Left ventricle myocardium inferior (tissue), 1 donor: Measurements from ENCODE around the gene OXTR. TPM values are rescaled to one million over a fixed set of nuclear protein-coding genes. Genes with fewer than 3 reads are reported as not detected.

Source experiments
- DNase-seq: peaks from one replicate; pipeline ENCODE4 v3.0.0-alpha.2; 2020
- H3K27ac ChIP-seq: fragments of 200-600 bp; replicated peaks from 2 replicates; pipeline ENCODE4 v1.8.0; 2021
- H3K27me3 ChIP-seq: fragments of 200-600 bp; 2 replicates; pipeline ENCODE4 v1.8.0; 2021; ENCODE audit warnings: low read depth
- H3K36me3 ChIP-seq: fragments of 200-600 bp; 2 replicates; pipeline ENCODE4 v1.8.0; 2021
- H3K4me1 ChIP-seq: fragments of 200-600 bp; 2 replicates; pipeline ENCODE4 v1.8.0; 2021
- H3K4me3 ChIP-seq: fragments of 200-600 bp; 2 replicates; pipeline ENCODE4 v1.8.0; 2021; ENCODE audit warnings: mild to moderate bottlenecking, moderate library complexity
- H3K9me3 ChIP-seq: fragments of 200-600 bp; replicated peaks from 2 replicates; pipeline ENCODE4 v1.8.0; 2021
- CTCF ChIP-seq: fragments of 200-600 bp; IDR thresholded peaks from 2 replicates; pipeline ENCODE4 v1.8.0; 2021; ENCODE audit warnings: antibody characterized with exemption, mild to moderate bottlenecking, borderline replicate concordance
- intact Hi-C: fragments of 100-400 bp; cut with micrococcal nuclease; formaldehyde crosslinking; loops from one replicate; pipeline ENCODE4 v1.11.0; 2022
- total RNA-seq: library from RNA; stranded (reverse); fragmentation: NEBNext Ultra II Directional; extraction: Animal tissue kit (Norgen Biotek cat#: 25700); gene quantifications from one replicate; pipeline ENCODE4 v1.2.1, GENCODE V29; 2021
- donor health status: DM: no; HTN: yes; CAD: no; lungs with severe emphysema.

The OXTR gene
- total RNA-seq, 1 donor from 2014 or later, result 0.14 TPM

- no peak for TF ChIP-seq CTCF
- H3K36me3 ChIP-seq, result no peaks in the 10 kb centered on the region
- no peaks in the 10 kb centered on the region for H3K9me3 ChIP-seq
- intact Hi-C loops, result no loop called here
- H3K27ac ChIP-seq, result no peak overlapping the region
- no peak for DNase-seq
- no peak overlapping the region for H3K4me3 ChIP-seq
- peaks cover 52% of the 10 kb centered on the region for H3K4me1 ChIP-seq
- no peaks in the 10 kb centered on the region for H3K27me3 ChIP-seq
These were observed 32.1 kb downstream of the OXTR start for GRCh38 chr3:8737301-8737700.

GRCh38 chr3:8736436-8736835 lies 33.0 kb downstream of the OXTR start:
- no peak overlapping the region for H3K27ac ChIP-seq
- H3K36me3 ChIP-seq, result no peaks in the 10 kb centered on the region
- H3K9me3 ChIP-seq, result no peaks in the 10 kb centered on the region
- H3K4me1 ChIP-seq, result peaks cover 44% of the 10 kb centered on the region
- no peaks in the 10 kb centered on the region for H3K27me3 ChIP-seq
- intact Hi-C loops, result no loop called here
- TF ChIP-seq CTCF, result no peak
- no peak for DNase-seq
- no peak overlapping the region for H3K4me3 ChIP-seq

GRCh38 chr3:8734908-8735307 lies 34.5 kb downstream of the OXTR start:
- H3K27ac ChIP-seq, result peak overlapping the region; percentile 85
- no peaks in the 10 kb centered on the region for H3K9me3 ChIP-seq
- no peaks in the 10 kb centered on the region for H3K36me3 ChIP-seq
- H3K4me3 ChIP-seq, result peak overlapping the region; percentile 67
- TF ChIP-seq CTCF, result no peak
- intact Hi-C loops, result no loop called here
- peaks cover 28% of the 10 kb centered on the region for H3K4me1 ChIP-seq
- no peaks in the 10 kb centered on the region for H3K27me3 ChIP-seq
- DNase-seq, result no peak

GRCh38 chr3:8734137-8734878 lies 35.1 kb downstream of the OXTR start:
- no peaks in the 10 kb centered on the region for H3K27me3 ChIP-seq
- H3K9me3 ChIP-seq, result no peaks in the 10 kb centered on the region
- H3K36me3 ChIP-seq, result no peaks in the 10 kb centered on the region
- intact Hi-C loops, result no loop called here
- no peak for DNase-seq
- H3K4me3 ChIP-seq, result peak overlapping the region; percentile 67
- peaks cover 25% of the 10 kb centered on the region for H3K4me1 ChIP-seq
- no peak for TF ChIP-seq CTCF
- H3K27ac ChIP-seq, result peak overlapping the region; percentile 85

GRCh38 chr3:8733332-8734094 lies 35.9 kb downstream of the OXTR start, which contains the start of gene CAV3:
Gene CAV3, plus strand, starts transcription at chr3:8733802. Its CDS starts 75 bp downstream, at chr3:8733877.
- H3K9me3 ChIP-seq, result no peaks in the 10 kb centered on the region
- no peak for TF ChIP-seq CTCF
- no peaks in the 10 kb centered on the region for H3K36me3 ChIP-seq
- peak; percentile 55 for DNase-seq
- H3K27me3 ChIP-seq, result no peaks in the 10 kb centered on the region
- H3K27ac ChIP-seq, result peak within 1 kb of the TSS; percentile 85
- peak within 1 kb of the TSS; percentile 67 for H3K4me3 ChIP-seq
- peaks cover 25% of the 10 kb centered on the region for H3K4me1 ChIP-seq
- intact Hi-C loops, result no loop called here
